GM19328 (cell line): ENCODE results near the gene SPEG.

Experiments
- ATAC-seq: cut with Tn5 transposase; IDR thresholded peaks from one replicate; pipeline ENCODE4 v1.9.1; 2021; ENCODE audit warnings: mild to moderate bottlenecking, moderate library complexity; ENCODE audit not compliant: unreplicated experiment

SPEG gene

GRCh38 chr2:219459460-219460311 lies 25.0 kb downstream of the SPEG start:
- ATAC-seq = no peak

GRCh38 chr2:219460424-219460926 lies 25.8 kb downstream of the SPEG start:
- no peak for ATAC-seq

- ATAC-seq = no peak
These were observed 26.4 kb downstream of the SPEG start for GRCh38 chr2:219461047-219461514.

- ATAC-seq = no peak
These were observed 27.0 kb downstream of the SPEG start for GRCh38 chr2:219461669-219462068.

- no peak for ATAC-seq
These were observed 27.7 kb downstream of the SPEG start for GRCh38 chr2:219462349-219462748.

- no peak for ATAC-seq
These were observed 29.8 kb downstream of the SPEG start for GRCh38 chr2:219464286-219465032.

GRCh38 chr2:219465659-219466561 lies 31.3 kb downstream of the SPEG start:
- no peak for ATAC-seq

- no peak for ATAC-seq
These were observed 32.4 kb downstream of the SPEG start for GRCh38 chr2:219466816-219467735.

- ATAC-seq = no peak
These were observed 33.1 kb downstream of the SPEG start for GRCh38 chr2:219467736-219468075.

- no peak for ATAC-seq
These were observed 34.0 kb downstream of the SPEG start for GRCh38 chr2:219468410-219469185.

- ATAC-seq = no peak
These were observed 34.6 kb downstream of the SPEG start for GRCh38 chr2:219469186-219469724.

- no peak for ATAC-seq
These were observed 35.8 kb downstream of the SPEG start for GRCh38 chr2:219470429-219470828.

- ATAC-seq = no peak
These were observed 37.1 kb downstream of the SPEG start for GRCh38 chr2:219471476-219472371.

GRCh38 chr2:219472629-219473187 lies 38.1 kb downstream of the SPEG start:
- ATAC-seq = no peak

- ATAC-seq = no peak
These were observed 38.9 kb downstream of the SPEG start for GRCh38 chr2:219473511-219473910.

GRCh38 chr2:219474285-219475060 lies 39.8 kb downstream of the SPEG start:
- ATAC-seq = no peak

GRCh38 chr2:219475278-219475677 lies 40.6 kb downstream of the SPEG start:
- no peak for ATAC-seq
